Liver (tissue), 9 donors: ENCODE measurements around the gene NTN1. TPM values are rescaled to one million over a fixed set of nuclear protein-coding genes. Genes with fewer than 3 reads are reported as not detected.

ENCODE experiments used
- DNase-seq: peaks from one replicate; pipeline ENCODE4 v3.0.0-alpha.2; 2017; ENCODE audit warnings: low spot score
- H3K27ac ChIP-seq, 2 donors: one replicate each; pipeline ENCODE4 v1.7.0; 2013; ENCODE audit warnings: inconsistent platforms in 2 of 2, low read length in 2 of 2, control low read depth in 1 of 2, low read depth in 1 of 2, mild to moderate bottlenecking in 1 of 2
- H3K27me3 ChIP-seq, 4 donors: one replicate each; pipeline versions ENCODE4 v1.6.1 to v1.7.0; 2013; ENCODE audit warnings: low read length in 3 of 4, inconsistent platforms in 1 of 4, mild to moderate bottlenecking in 1 of 4, moderate library complexity in 1 of 4; ENCODE audit not compliant: control insufficient read depth in 4 of 4, insufficient read depth in 4 of 4
- H3K36me3 ChIP-seq, 4 donors: one replicate each; pipeline versions ENCODE4 v1.6.1 to v1.7.0; 2013; ENCODE audit warnings: low read length in 3 of 4, mild to moderate bottlenecking in 3 of 4, low read depth in 1 of 4, moderate library complexity in 1 of 4; ENCODE audit not compliant: control insufficient read depth in 4 of 4, insufficient read depth in 3 of 4
- H3K4me1 ChIP-seq, 4 donors: one replicate each; pipeline versions ENCODE4 v1.6.1 to v1.7.0; 2013; ENCODE audit warnings: low read length in 3 of 4, mild to moderate bottlenecking in 3 of 4, moderate library complexity in 1 of 4; ENCODE audit not compliant: control insufficient read depth in 4 of 4, insufficient read depth in 4 of 4
- H3K4me3 ChIP-seq, 3 donors: one replicate each; pipeline versions ENCODE4 v1.6.1 to v1.7.0; 2013; ENCODE audit warnings: low read length in 3 of 3, control low read depth in 1 of 3, low read depth in 1 of 3, mild to moderate bottlenecking in 1 of 3
- H3K9ac ChIP-seq, 2 donors: one replicate each; pipeline ENCODE4 v1.7.0; 2013; ENCODE audit warnings: low read length in 2 of 2, mild to moderate bottlenecking in 2 of 2, moderate library complexity in 2 of 2, control low read depth in 1 of 2, low read depth in 1 of 2
- H3K9me3 ChIP-seq, 4 donors: one replicate each; pipeline versions ENCODE4 v1.6.1 to v1.7.0; 2013; ENCODE audit warnings: low read length in 3 of 4; ENCODE audit not compliant: control insufficient read depth in 4 of 4
- ATF3 ChIP-seq: IDR thresholded peaks from 2 replicates; pipeline ENCODE4 v1.6.1; 2016; ENCODE audit warnings: antibody characterized with exemption
- CTCF ChIP-seq: fragments of 150-350 bp; IDR thresholded peaks from 2 replicates; pipeline ENCODE4 v1.5.1; 2017; ENCODE audit warnings: improper control_type of control experiment, low read depth, low read length; ENCODE audit not compliant: missing input control
- EGR1 ChIP-seq, 2 donors: IDR thresholded peaks; 2 replicates each; pipeline ENCODE4 v1.6.1; 2016 to 2018; ENCODE audit warnings: antibody characterized with exemption in 2 of 2, low read depth in 2 of 2
- FOXA1 ChIP-seq: IDR thresholded peaks from 2 replicates; pipeline ENCODE4 v1.6.1; 2016; ENCODE audit warnings: antibody characterized with exemption
- FOXA2 ChIP-seq: IDR thresholded peaks from 2 replicates; pipeline ENCODE4 v1.6.1; 2016; ENCODE audit warnings: antibody characterized with exemption
- GABPA ChIP-seq, 2 donors: IDR thresholded peaks in 1 of 2; conservative IDR thresholded peaks in 1 of 2; 2 replicates each; pipeline ENCODE4 v1.6.1; 2016; ENCODE audit warnings: antibody characterized with exemption in 2 of 2, mild to moderate bottlenecking in 1 of 2, moderate library complexity in 1 of 2
- HNF4A ChIP-seq, 2 donors: conservative IDR thresholded peaks; 2 replicates each; pipeline ENCODE4 v1.6.1; 2016; ENCODE audit warnings: antibody characterized with exemption in 2 of 2, mild to moderate bottlenecking in 2 of 2
- HNF4G ChIP-seq: IDR thresholded peaks from 2 replicates; pipeline ENCODE4 v1.6.1; 2016; ENCODE audit warnings: antibody characterized with exemption
- JUND ChIP-seq, 2 donors: IDR thresholded peaks; 2 replicates each; pipeline ENCODE4 v1.6.1; 2016; ENCODE audit warnings: antibody characterized with exemption in 2 of 2
- MAX ChIP-seq: IDR thresholded peaks from 2 replicates; pipeline ENCODE4 v1.6.1; 2016; ENCODE audit warnings: antibody characterized with exemption
- NR2F2 ChIP-seq: IDR thresholded peaks from 2 replicates; pipeline ENCODE4 v1.6.1; 2016; ENCODE audit warnings: antibody characterized with exemption
- RAD21 ChIP-seq, 2 donors: IDR thresholded peaks; 2 replicates each; pipeline ENCODE4 v1.6.1; 2016; ENCODE audit warnings: antibody characterized with exemption in 2 of 2, mild to moderate bottlenecking in 2 of 2
- REST ChIP-seq: IDR thresholded peaks from 2 replicates; pipeline ENCODE4 v1.6.1; 2016; ENCODE audit warnings: antibody characterized with exemption, mild to moderate bottlenecking
- RXRA ChIP-seq, 2 donors: IDR thresholded peaks; 2 replicates each; pipeline ENCODE4 v1.6.1; 2017 to 2018; ENCODE audit warnings: antibody characterized with exemption in 2 of 2, mild to moderate bottlenecking in 1 of 2
- SP1 ChIP-seq: IDR thresholded peaks from 2 replicates; pipeline ENCODE4 v1.6.1; 2018; ENCODE audit warnings: antibody characterized with exemption, mild to moderate bottlenecking
- TAF1 ChIP-seq: conservative IDR thresholded peaks from 2 replicates; pipeline ENCODE4 v1.6.1; 2016; ENCODE audit warnings: antibody characterized with exemption, mild to moderate bottlenecking
- YY1 ChIP-seq: IDR thresholded peaks from 2 replicates; pipeline ENCODE4 v1.6.1; 2016; ENCODE audit warnings: antibody characterized with exemption, mild to moderate bottlenecking
- ZBTB33 ChIP-seq: IDR thresholded peaks from 2 replicates; pipeline ENCODE4 v1.6.1; 2016; ENCODE audit warnings: antibody characterized with exemption
- WGBS: extraction: QIAGEN DNeasy Blood & Tissue Kit; methylation state at CpG from one replicate; pipeline ENCODE4 v1.1.7; 2013; 5-methylcytosine and 5-hydroxymethylcytosine counted together
- polyA plus RNA-seq, 2 donors: library from polyadenylated mRNA; stranded (reverse) in 1 of 2; unstranded in 1 of 2; fragments of 200-250 nt in 1 of 2; fragments of >200 nt in 1 of 2; fragmentation: Nextera tagmentation in 1 of 2; extraction: Ambion mirVana in 1 of 2; gene quantifications; one replicate each; pipeline versions ENCODE4 v1.2.1 to v1.2.3, GENCODE V29; 2013 to 2015
- total RNA-seq, 2 donors: library from RNA; depleted of rRNA; stranded (reverse); fragments of >200 nt; gene quantifications; one replicate each; pipeline ENCODE4 v1.2.3, GENCODE V29; 2014
- donor health status: healthy.
- donor health status: healthy.
- donor health status: healthy.
- donor health status: healthy.
- donor health status: healthy.

The NTN1 gene
- total and polyA plus RNA-seq, 4 donors = 0.14 to 8.7 (median 4.3) TPM

GRCh38 chr17:9238340-9239245 lies 217.3 kb downstream of the NTN1 start:
- peaks cover 13 to 25% (median 19%) of the 10 kb centered on the region in 4 donors for H3K4me1 ChIP-seq
- H3K27me3 ChIP-seq = no peaks in the 10 kb centered on the region
- no peaks in the 10 kb centered on the region for H3K36me3 ChIP-seq
- no peaks in the 10 kb centered on the region for H3K9me3 ChIP-seq
- H3K9ac ChIP-seq = no peak overlapping the region
- DNase-seq = no peak
- TF ChIP-seq RAD21 (IDR thresholded peaks at IDR 0.05) (no peak), ATF3 (no peak), HNF4A (conservative IDR thresholded peaks at IDR 0.05) (no peak), NR2F2 (no peak), MAX (no peak)
- WGBS = 88% methylated on average over 12 of the region's 12 CpGs
- no peak overlapping the region for H3K27ac ChIP-seq
- no peak overlapping the region for H3K4me3 ChIP-seq

GRCh38 chr17:9239246-9239792 lies 218.0 kb downstream of the NTN1 start:
- Histone ChIP-seq H3K4me3 (peak overlapping the region in 2 of 3 donors; percentile 40 to 44), H3K27me3 (no peaks in the 10 kb centered on the region), H3K9ac (no peak overlapping the region), H3K9me3 (no peaks in the 10 kb centered on the region), H3K4me1 (peaks cover 13 to 25% (median 19%) of the 10 kb centered on the region in 4 donors), H3K36me3 (no peaks in the 10 kb centered on the region), H3K27ac (peak overlapping the region; percentile 31 to 35)
- no peak for TF ChIP-seq FOXA2
- TF ChIP-seq CTCF = no peak
- no peak for TF ChIP-seq EGR1 (IDR thresholded peaks at IDR 0.05; ENCODE audit: low read depth in 2 of 2)
- no peak for TF ChIP-seq FOXA1
- no peak for TF ChIP-seq JUND (IDR thresholded peaks at IDR 0.05)
- TF ChIP-seq REST = no peak
- TF ChIP-seq RXRA (IDR thresholded peaks at IDR 0.05) = no peak
- no peak for TF ChIP-seq NR2F2
- no peak for TF ChIP-seq ZBTB33
- TF ChIP-seq HNF4G = no peak
- TF ChIP-seq YY1 = no peak
- TF ChIP-seq HNF4A (conservative IDR thresholded peaks at IDR 0.05) = no peak
- TF ChIP-seq MAX = no peak
- TF ChIP-seq TAF1 = no peak
- TF ChIP-seq SP1 = no peak
- TF ChIP-seq RAD21 (IDR thresholded peaks at IDR 0.05) = no peak
- TF ChIP-seq GABPA (IDR thresholded peaks at IDR 0.05 in 1 of 2, conservative IDR thresholded peaks at IDR 0.05 in 1 of 2) = no peak
- TF ChIP-seq ATF3 = no peak
- 49% methylated on average over 27 of the region's 27 CpGs for WGBS
- DNase-seq = no peak
